H9 (cell line): ENCODE measurements around the gene PKN3. TPM values are rescaled to one million over a fixed set of nuclear protein-coding genes. Genes with fewer than 3 reads are reported as not detected.

Experiments used
- DNase-seq: peaks from one replicate; pipeline ENCODE4 v3.0.0-alpha.2; 2017
- H2AFZ ChIP-seq: one replicate; pipeline ENCODE4 v1.6.1; 2013; ENCODE audit warnings: mild to moderate bottlenecking, low read length, control low read depth, moderate library complexity
- H2AK5ac ChIP-seq: 2 replicates; pipeline ENCODE4 v1.6.1; 2013; ENCODE audit warnings: low read length, control low read depth, mixed read lengths; ENCODE audit not compliant: insufficient read length
- H2BK120ac ChIP-seq: one replicate; pipeline ENCODE4 v1.6.1; 2013; ENCODE audit warnings: low read depth, mild to moderate bottlenecking, low read length, control low read depth, inconsistent platforms; ENCODE audit not compliant: poor library complexity, severe bottlenecking
- H2BK12ac ChIP-seq: 2 replicates; pipeline ENCODE4 v1.6.1; 2013; ENCODE audit warnings: low read length, control low read depth, mixed read lengths, low read depth; ENCODE audit not compliant: insufficient read length
- H2BK15ac ChIP-seq: 2 replicates; pipeline ENCODE4 v1.6.1; 2013; ENCODE audit warnings: low read depth, low read length, control low read depth
- H2BK20ac ChIP-seq: one replicate; pipeline ENCODE4 v1.6.1; 2013; ENCODE audit warnings: low read depth, mild to moderate bottlenecking, low read length, control low read depth, inconsistent platforms; ENCODE audit not compliant: poor library complexity, severe bottlenecking
- H2BK5ac ChIP-seq: 2 replicates; pipeline ENCODE4 v1.6.1; 2013; ENCODE audit warnings: low read length, control low read depth, mixed read lengths; ENCODE audit not compliant: insufficient read length
- H3K14ac ChIP-seq: 2 replicates; pipeline ENCODE4 v1.6.1; 2013; ENCODE audit warnings: low read length, control low read depth; ENCODE audit not compliant: insufficient read depth
- H3K18ac ChIP-seq: 2 replicates; pipeline ENCODE4 v1.6.1; 2013; ENCODE audit warnings: low read depth, mild to moderate bottlenecking, mixed read lengths, low read length, control low read depth; ENCODE audit not compliant: insufficient read length
- H3K23ac ChIP-seq: 2 replicates; pipeline ENCODE4 v1.6.1; 2013; ENCODE audit warnings: low read length, control low read depth, mixed read lengths, low read depth; ENCODE audit not compliant: insufficient read length
- H3K23me2 ChIP-seq: 2 replicates; pipeline ENCODE4 v1.6.1; 2013; ENCODE audit warnings: low read depth, mild to moderate bottlenecking, mixed read lengths, low read length, control low read depth; ENCODE audit not compliant: insufficient read length, poor library complexity, severe bottlenecking
- H3K27ac ChIP-seq: 2 replicates; pipeline ENCODE4 v1.5.1; 2013; ENCODE audit warnings: low read length, control low read depth, mixed read lengths, low read depth; ENCODE audit not compliant: insufficient read length
- H3K27me3 ChIP-seq: 2 replicates; pipeline ENCODE4 v1.6.1; 2013; ENCODE audit warnings: low read length, control low read depth, inconsistent platforms; ENCODE audit not compliant: insufficient read depth
- H3K4ac ChIP-seq: 2 replicates; pipeline ENCODE4 v1.6.1; 2013; ENCODE audit warnings: low read depth, mild to moderate bottlenecking, control low read depth, inconsistent platforms, low read length, moderate library complexity
- H3K4me1 ChIP-seq: 2 replicates; pipeline ENCODE4 v1.6.1; 2013; ENCODE audit warnings: low read length, control low read depth, inconsistent platforms; ENCODE audit not compliant: insufficient read depth
- H3K4me2 ChIP-seq: 2 replicates; pipeline ENCODE4 v1.6.1; 2013; ENCODE audit warnings: low read length, control low read depth, mixed read lengths; ENCODE audit not compliant: insufficient read length, insufficient read depth
- H3K56ac ChIP-seq: 2 replicates; pipeline ENCODE4 v1.6.1; 2013; ENCODE audit warnings: low read depth, mild to moderate bottlenecking, mixed read lengths, low read length, control low read depth; ENCODE audit not compliant: insufficient read length
- H3K79me1 ChIP-seq: 2 replicates; pipeline ENCODE4 v1.6.1; 2013; ENCODE audit warnings: low read depth, mild to moderate bottlenecking, moderate library complexity, low read length, control low read depth, inconsistent platforms; ENCODE audit not compliant: insufficient read depth, poor library complexity, severe bottlenecking
- H3K79me2 ChIP-seq: 2 replicates; pipeline ENCODE4 v1.6.1; 2013; ENCODE audit warnings: low read length, control low read depth, inconsistent platforms; ENCODE audit not compliant: insufficient read depth
- H3K9ac ChIP-seq: 2 replicates; pipeline ENCODE4 v1.6.1; 2013; ENCODE audit warnings: low read length, control low read depth, mixed read lengths; ENCODE audit not compliant: insufficient read length; ENCODE audit errors: extremely low read depth
- H3K9me3 ChIP-seq: one replicate; pipeline ENCODE4 v1.6.1; 2013; ENCODE audit warnings: low read depth, low read length, inconsistent platforms; ENCODE audit not compliant: control insufficient read depth
- H3T11ph ChIP-seq: one replicate; pipeline ENCODE4 v1.6.1; 2013; ENCODE audit warnings: mild to moderate bottlenecking, low read length, control low read depth, inconsistent platforms
- H4K20me1 ChIP-seq: one replicate; pipeline ENCODE4 v1.6.1; 2013; ENCODE audit not compliant: control insufficient read depth, insufficient read length, insufficient read depth
- H4K5ac ChIP-seq: 2 replicates; pipeline ENCODE4 v1.6.1; 2013; ENCODE audit warnings: low read depth, mild to moderate bottlenecking, mixed read lengths, low read length, control low read depth; ENCODE audit not compliant: insufficient read length
- H4K8ac ChIP-seq: replicated peaks from 2 replicates; pipeline ENCODE4 v1.6.1; 2013; ENCODE audit warnings: low read length, control low read depth, mixed read lengths, low read depth; ENCODE audit not compliant: insufficient read length
- H4K91ac ChIP-seq: 2 replicates; pipeline ENCODE4 v1.6.1; 2013; ENCODE audit warnings: low read depth, mild to moderate bottlenecking, moderate library complexity, mixed read lengths, low read length, control low read depth; ENCODE audit not compliant: insufficient read length
- H3K27ac Mint-ChIP-seq, 3 experiments: 2 replicates in 2 of 3; 3 replicates in 1 of 3; pipeline ENCODE4 v1.8.0; 2020 to 2021; ENCODE audit warnings: mixed read lengths in 3 of 3, mild to moderate bottlenecking in 1 of 3, moderate library complexity in 1 of 3
- H3K27me3 Mint-ChIP-seq: 2 replicates; pipeline ENCODE4 v1.8.0; 2021; ENCODE audit warnings: low read depth, mild to moderate bottlenecking, moderate library complexity, mixed read lengths
- H3K36me3 Mint-ChIP-seq, 3 experiments: 2 replicates in 2 of 3; 3 replicates in 1 of 3; pipeline ENCODE4 v1.8.0; 2020 to 2021; ENCODE audit warnings: low read depth in 3 of 3, mixed read lengths in 3 of 3; ENCODE audit not compliant: insufficient read depth in 1 of 3
- H3K4me1 Mint-ChIP-seq, 2 experiments: 2 replicates each; pipeline ENCODE4 v1.8.0; 2020; ENCODE audit warnings: mixed read lengths in 2 of 2
- H3K4me3 Mint-ChIP-seq, 2 experiments: 2 replicates in 1 of 2; 3 replicates in 1 of 2; pipeline ENCODE4 v1.8.0; 2020 to 2021; ENCODE audit warnings: mild to moderate bottlenecking in 2 of 2, mixed read lengths in 2 of 2, moderate library complexity in 1 of 2
- H3K9me3 Mint-ChIP-seq, 2 experiments: 2 replicates in 1 of 2; 3 replicates in 1 of 2; pipeline ENCODE4 v1.8.0; 2020; ENCODE audit warnings: mild to moderate bottlenecking in 2 of 2, mixed read lengths in 2 of 2, moderate library complexity in 1 of 2
- CTCF ChIP-seq: fragments of 200-600 bp; sonication (generic); conservative IDR thresholded peaks from 3 replicates; pipeline ENCODE4 v1.8.0; 2021; ENCODE audit warnings: antibody characterized with exemption, mild to moderate bottlenecking
- WGBS: extraction: QIAGEN DNeasy Blood & Tissue Kit; methylation state at CpG from one replicate; pipeline ENCODE4 v1.1.7; 2013; ENCODE audit warnings: missing lambda C conversion rate, low lambda C conversion rate, mixed read lengths; ENCODE audit not compliant: insufficient read length; ENCODE audit errors: extremely low coverage; 5-methylcytosine and 5-hydroxymethylcytosine counted together
- total RNA-seq: library from RNA; stranded (reverse); gene quantifications from 2 replicates; pipeline ENCODE4 v1.2.1, GENCODE V29; 2021

PKN3 gene
- total RNA-seq, 1 experiment from 2014 or later: 25.0 TPM

GRCh38 chr9:128677794-128678193 lies 24.5 kb upstream of the PKN3 start:
- H2AFZ ChIP-seq: no peak overlapping the region

More at GRCh38 chr9:128677794-128678193, 24.5 kb upstream of the PKN3 start:
- Histone ChIP-seq H3K79me2 (no peaks in the 10 kb centered on the region), H2BK5ac (no peak overlapping the region), H2BK12ac (no peak overlapping the region), H2BK120ac (no peak overlapping the region), H3K4me2 (no peak overlapping the region), H3K4ac (no peak overlapping the region), H3K56ac (no peak overlapping the region), H2AK5ac (no peak overlapping the region), H3K23me2 (no peaks in the 10 kb centered on the region), H3K4me1 (no peaks in the 10 kb centered on the region), H2BK15ac (no peak overlapping the region), H4K5ac (no peak overlapping the region), H2BK20ac (no peak overlapping the region), H3K27ac (no peak overlapping the region), H3T11ph (no peak overlapping the region), H3K9ac (no peak overlapping the region), H3K14ac (no peak overlapping the region), H4K20me1 (no peaks in the 10 kb centered on the region), H3K9me3 (no peaks in the 10 kb centered on the region), H3K18ac (no peak overlapping the region), H3K27me3 (no peaks in the 10 kb centered on the region), H3K79me1 (no peaks in the 10 kb centered on the region), H4K8ac (no peak overlapping the region), H4K91ac (no peak overlapping the region), H3K23ac (no peak overlapping the region)
- H3K4me1 Mint-ChIP-seq: 0 out of 4 replicates have a peak, but pooled peaks cover 0 to 3% of the 10 kb centered on the region in 2 experiments
- no peak for TF ChIP-seq CTCF
- WGBS: no CpG with 5 or more reads among the region's 10 CpGs
- H3K27me3 Mint-ChIP-seq: no peaks in the 10 kb centered on the region
- no peak overlapping the region for H3K27ac Mint-ChIP-seq
- DNase-seq: no peak
- peaks cover 0 to 9% (median 0%) of the 10 kb centered on the region in 3 experiments; a peak in 4 of 7 replicates for H3K36me3 Mint-ChIP-seq
- peaks cover 0 to 5% of the 10 kb centered on the region in 2 experiments; a peak in 3 of 5 replicates for H3K9me3 Mint-ChIP-seq
- no peak overlapping the region for H3K4me3 Mint-ChIP-seq
